MV-4-11 (cell line): Measurements from ENCODE around the gene WRNIP1.
"Not testable (repeated sequence)": the region's sequence is repeated elsewhere in the genome, so short reads cannot be mapped to it uniquely, and the experiment has no call there.

Source experiments
- DNase-seq: peaks from one replicate; lab custom pipeline; 2025; lab: John Stamatoyannopoulos, UW

Gene WRNIP1

DNA sequence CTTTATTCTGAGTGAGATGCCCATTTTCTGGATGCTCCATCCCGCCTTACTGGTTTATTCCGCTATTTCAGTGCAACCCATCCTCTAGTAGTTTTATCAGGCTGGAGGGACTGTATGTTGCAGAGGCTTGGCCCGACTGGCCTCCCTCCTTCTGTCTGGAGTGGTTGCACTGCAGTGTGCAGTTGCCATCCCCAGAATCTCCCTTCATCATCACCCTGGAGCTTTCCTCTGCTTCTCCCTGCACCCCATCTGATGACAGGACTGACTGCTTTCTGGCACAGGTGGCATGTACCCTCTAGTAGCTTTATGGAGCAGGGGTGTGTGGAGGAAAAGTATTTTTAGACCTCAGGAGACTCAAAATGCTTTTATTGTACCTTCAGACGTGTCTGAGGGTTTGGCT, 21.1 kb downstream of the WRNIP1 start:
- no peak for DNase-seq

- DNase-seq: peak; percentile 65
These were observed 25.6 kb downstream of the WRNIP1 start for GRCh38 chr6:2790588-2791449.

DNA sequence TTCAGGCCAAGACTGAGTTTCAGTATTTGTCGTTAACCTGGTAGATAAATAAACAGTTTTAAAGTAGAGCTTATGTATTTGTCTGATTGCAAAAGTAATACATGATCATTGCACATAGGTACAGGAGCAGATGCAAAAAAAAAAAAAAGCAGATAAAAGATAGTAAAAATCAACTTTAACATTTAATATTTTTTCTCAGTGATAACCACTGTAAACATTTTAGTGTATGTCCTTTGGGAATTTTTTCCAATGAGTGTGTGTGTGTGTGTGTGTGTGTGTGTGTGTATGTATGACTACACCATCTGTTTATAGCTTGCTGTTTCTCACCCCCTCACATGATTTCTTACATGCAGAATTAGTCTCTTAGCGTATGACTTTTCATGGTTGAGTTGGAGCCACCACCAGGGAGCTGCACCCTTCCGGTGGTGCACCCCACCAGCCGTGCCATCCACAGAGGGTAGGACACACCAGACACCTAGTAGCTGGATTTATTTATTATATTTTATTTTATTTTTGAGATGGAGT, 26.3 kb downstream of the WRNIP1 start:
- no peak for DNase-seq

DNA sequence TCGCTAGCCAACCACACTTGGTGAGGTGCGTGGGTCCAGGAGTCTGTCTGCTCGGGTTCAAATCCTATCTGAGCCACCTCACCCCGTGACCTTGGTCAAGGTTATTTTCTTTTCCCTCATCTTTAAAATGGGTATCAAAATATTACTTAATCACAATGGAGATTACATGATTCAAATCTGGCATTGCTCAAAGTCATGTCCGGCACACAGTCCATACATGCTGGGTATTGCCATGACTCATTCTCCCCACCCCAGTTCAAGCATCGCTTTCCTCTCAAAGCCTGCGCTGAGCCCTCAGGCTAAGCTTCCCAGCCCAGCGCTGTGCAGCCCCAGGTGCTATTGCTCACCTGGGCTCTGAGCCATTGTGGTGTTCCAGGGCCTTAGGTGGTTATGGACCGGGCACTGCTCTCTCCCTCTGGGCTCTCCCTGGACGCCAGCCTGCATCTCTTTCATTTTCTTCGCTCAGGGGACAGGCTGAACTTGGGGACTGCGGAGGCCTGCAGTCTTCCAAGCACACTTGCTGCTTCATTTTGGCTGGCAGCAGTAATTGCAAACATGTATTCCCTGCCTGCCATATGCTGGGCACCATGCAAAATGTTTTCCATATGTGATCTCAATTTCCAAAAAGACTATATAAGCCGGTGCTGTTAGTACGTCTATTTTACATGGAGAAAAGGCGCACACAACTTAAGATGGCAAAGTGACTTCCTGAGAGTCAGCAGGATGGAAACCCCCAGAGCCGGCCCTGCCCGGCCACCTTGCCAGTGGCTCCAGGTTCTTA, 27.3 kb downstream of the WRNIP1 start:
- no peak for DNase-seq

- DNase-seq: peak; percentile 91
These were observed 28.4 kb downstream of the WRNIP1 start for GRCh38 chr6:2793534-2794151.

- peak; percentile 28 for DNase-seq
These were observed 29.1 kb downstream of the WRNIP1 start for GRCh38 chr6:2794171-2794730.

- no peak for DNase-seq
These were observed 30.0 kb downstream of the WRNIP1 start for GRCh38 chr6:2795162-2795561.

DNA sequence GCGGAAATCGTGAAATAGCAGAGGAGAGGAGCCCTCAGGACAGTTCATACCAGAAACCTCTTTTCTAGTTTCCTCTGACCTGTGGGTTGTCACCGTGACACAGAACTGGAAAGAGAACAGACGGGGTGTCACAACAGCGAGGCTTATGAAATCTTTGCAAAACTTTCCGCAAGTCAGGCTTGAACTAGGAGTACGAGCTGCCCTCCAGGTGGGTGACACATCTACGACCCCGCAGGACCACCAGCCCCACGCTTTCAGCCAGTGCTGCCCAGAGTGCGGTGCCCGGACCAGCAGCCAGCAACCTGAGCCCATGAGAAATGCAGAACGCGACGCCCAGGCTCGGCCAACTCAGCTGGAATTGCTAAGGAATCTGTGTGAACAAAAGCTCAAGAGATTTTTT, 30.8 kb downstream of the WRNIP1 start:
- peak; percentile 59 for DNase-seq

GRCh38 chr6:2796861-2797260, 31.7 kb downstream of the WRNIP1 start:
- peak; percentile 28 for DNase-seq

DNA sequence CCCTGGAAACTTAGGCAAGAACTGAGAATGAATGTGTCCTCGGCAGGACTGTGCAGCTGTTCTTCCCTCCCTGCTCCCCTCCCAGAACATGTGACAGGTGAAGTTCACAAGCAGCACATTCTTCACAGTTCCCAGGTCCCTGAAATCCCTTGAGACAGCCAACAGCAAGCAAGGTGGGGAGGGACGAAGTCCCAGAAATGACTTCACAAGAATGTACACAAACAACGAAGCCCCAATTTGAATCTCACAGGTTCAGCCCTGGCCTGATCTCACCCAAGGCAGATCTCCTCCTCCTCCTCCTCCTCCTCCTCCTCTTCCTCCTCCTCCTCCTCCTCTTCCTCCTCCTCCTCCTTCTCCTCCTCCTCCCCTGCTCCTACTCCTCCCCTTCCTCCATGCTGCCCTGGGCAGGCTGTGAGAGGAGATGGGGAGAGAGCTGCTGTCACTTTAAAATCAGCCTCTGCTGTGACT, 32.4 kb downstream of the WRNIP1 start:
- no peak for DNase-seq

DNA sequence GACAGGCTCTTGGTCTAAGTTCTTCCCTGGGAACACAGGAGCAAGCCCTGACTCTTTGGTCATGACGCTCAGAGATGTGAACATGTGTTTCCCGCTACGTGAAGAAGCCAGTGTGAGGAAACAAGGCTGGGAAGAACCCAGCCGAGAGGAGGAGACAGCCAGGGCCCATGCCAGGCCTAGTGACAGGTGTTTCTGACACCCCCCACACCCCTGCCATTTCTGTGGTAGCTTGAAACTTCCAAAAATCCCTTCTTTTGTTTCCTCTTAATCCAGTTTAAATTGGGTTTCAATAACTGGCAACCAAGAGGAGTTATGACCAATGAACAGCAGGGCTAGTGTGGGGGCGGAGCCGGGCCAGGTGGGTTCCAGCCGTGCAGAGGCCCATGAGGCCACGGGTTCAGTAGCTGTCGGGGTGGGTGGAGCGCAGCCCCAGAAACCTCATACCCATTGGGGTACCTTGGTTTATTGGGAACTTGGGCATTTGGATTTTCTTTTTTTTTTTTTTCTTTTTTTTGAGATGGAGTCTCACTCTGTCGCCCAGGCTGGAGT, 33.5 kb downstream of the WRNIP1 start:
- DNase-seq: no peak

GRCh38 chr6:2799936-2800527, 34.8 kb downstream of the WRNIP1 start:
- DNase-seq: peak; percentile 55

DNA sequence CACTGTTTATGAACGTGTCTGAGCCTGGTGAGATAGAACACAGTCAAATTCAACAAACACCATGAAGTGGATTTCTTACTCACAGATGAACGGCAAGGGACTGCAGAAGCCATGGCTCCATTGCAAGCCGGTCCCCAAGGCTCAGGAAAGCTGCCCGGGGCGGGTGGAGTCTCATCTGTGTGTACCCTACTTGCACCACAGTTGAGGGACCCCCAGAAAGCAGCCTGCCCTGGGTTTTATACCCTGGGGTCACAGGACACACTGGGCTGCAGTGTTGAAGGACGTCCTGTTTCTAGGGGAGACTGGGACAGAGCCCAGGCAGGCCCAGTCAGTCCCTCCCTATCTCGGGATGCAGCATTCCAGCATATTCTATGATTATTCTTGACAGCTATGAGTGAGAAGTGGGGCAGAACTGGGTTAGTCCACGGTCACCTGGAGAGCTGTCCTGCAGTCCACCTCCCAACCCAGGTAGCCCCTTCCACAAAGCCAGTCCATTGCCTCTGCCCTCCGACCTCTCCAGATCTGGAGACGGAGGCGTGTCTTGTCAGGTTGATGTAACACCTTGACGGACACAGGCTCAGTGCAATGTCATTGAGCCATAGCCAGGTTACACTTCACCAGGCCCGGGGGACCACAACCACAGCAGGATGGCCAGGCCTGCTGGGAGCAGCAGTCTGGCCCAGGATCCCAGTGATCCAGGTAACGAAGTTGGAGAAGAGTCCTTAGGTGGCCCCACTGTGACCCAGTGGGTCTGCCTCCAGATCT, 35.5 kb downstream of the WRNIP1 start:
- DNase-seq: no peak

GRCh38 chr6:2801687-2802086, 36.5 kb downstream of the WRNIP1 start:
- not testable (repeated sequence) for DNase-seq

DNA sequence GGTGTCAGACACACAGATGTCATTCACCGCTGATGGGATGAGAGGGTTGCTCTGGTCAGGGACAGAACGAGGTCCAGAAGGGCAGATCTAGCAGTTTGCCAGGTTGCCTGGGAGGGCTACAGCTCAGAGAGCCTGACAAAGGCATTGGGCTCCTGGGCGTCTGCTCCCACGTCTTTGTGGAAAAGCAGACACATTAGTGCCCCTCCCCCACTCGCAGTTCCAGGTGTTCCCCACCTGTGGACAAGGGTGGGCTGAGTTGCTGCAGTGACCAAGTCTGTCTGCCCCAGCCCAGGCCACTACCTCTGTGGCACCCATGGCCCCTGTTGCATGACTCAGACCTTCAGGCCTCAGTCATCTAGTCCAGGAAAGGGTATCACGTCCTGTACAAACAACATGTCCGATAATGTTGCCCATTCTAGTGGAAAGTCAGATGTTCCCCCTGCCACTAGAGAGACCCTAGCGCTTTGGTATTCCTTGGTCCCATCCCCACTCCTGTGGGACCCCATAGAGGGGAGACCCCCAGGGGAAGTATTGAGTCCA, 37.4 kb downstream of the WRNIP1 start:
- DNase-seq: no peak

GRCh38 chr6:2803731-2804429, 38.7 kb downstream of the WRNIP1 start:
- no peak for DNase-seq

- DNase-seq: peak; percentile 30
These were observed 39.3 kb downstream of the WRNIP1 start for GRCh38 chr6:2804516-2804915.

- DNase-seq: no peak
These were observed 39.8 kb downstream of the WRNIP1 start for GRCh38 chr6:2805031-2805430.

DNA sequence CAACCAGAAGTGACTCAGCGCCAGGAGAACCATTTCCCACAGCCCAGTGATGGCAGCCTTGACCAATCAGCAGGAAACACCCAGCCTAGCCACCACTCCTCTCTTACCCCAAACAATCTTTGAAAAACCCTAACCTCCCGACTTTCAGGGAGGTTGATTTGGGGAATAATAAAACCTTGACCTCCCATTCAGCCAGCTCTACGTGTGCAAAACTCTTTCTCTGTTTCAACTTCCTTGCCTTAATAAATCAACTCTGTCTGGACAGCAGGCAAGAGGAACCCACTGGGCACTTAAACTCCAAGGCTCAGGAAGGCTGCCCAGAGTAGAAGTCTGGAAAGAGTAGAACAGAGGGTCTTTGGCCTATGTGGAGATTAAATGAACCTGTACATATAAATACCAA, 41.5 kb downstream of the WRNIP1 start:
- no peak for DNase-seq
